Measurements from ENCODE around the gene LARGE1.
A peak's percentile ranks its signal among the peaks of the same experiment; 100 is the strongest.

The LARGE1 gene

GRCh38 chr22:33341611-33342010 lies 578.7 kb downstream of the LARGE1 start:
- Histone ChIP-seq H3K9ac (ENCODE audit: low read length) (no peak overlapping the region), H3K36me3 (ENCODE audit: control insufficient read depth in 1 of 2, insufficient read depth in 2 of 2, low read length in 2 of 2) (peaks cover 2 to 5% of the 10 kb centered on the region in 2 experiments), H4K8ac (ENCODE audit: low read depth, low read length) (no peak overlapping the region), H3K4ac (ENCODE audit: low read depth, low read length) (no peak overlapping the region), H4K12ac (ENCODE audit: low read depth, low read length) (no peak overlapping the region), H2BK5ac (ENCODE audit: low read depth, low read length, poor library complexity) (no peak overlapping the region), H3K4me2 (ENCODE audit: low read length) (no peak overlapping the region), H3K23ac (ENCODE audit: low read length) (no peak overlapping the region), H2AK5ac (ENCODE audit: low read length) (no peak overlapping the region), H3K27ac (ENCODE audit: low read depth, low read length) (no peak overlapping the region), H3K27me3 (ENCODE audit: insufficient read depth, low read length) (no peaks in the 10 kb centered on the region), H3K79me1 (ENCODE audit: low read length) (no peaks in the 10 kb centered on the region), H3K4me1 (ENCODE audit: control insufficient read depth in 1 of 2, insufficient read depth in 2 of 2, low read length in 2 of 2) (no peaks in the 10 kb centered on the region), H3K4me3 (ENCODE audit: low read depth, low read length) (no peak overlapping the region), H4K91ac (ENCODE audit: low read depth, low read length) (no peak overlapping the region), H3K18ac (ENCODE audit: low read length) (no peak overlapping the region), H2BK12ac (ENCODE audit: low read length) (no peak overlapping the region), H3K14ac (ENCODE audit: low read length) (no peak overlapping the region), H2AFZ (ENCODE audit: insufficient read depth, low read length, poor library complexity) (no peak overlapping the region), H2BK120ac (ENCODE audit: insufficient read depth, low read length, poor library complexity) (no peak overlapping the region), H3K79me2 (ENCODE audit: control insufficient read depth, insufficient read depth, low read length, poor library complexity) (no peaks in the 10 kb centered on the region), H3K9me3 (ENCODE audit: insufficient read depth, low read depth, low read length) (no peaks in the 10 kb centered on the region)
- no CpG with 5 or more reads among the region's 8 CpGs for WGBS (ENCODE audit: extremely low coverage, insufficient coverage, insufficient read length)
- DNase-seq, result no peak

GRCh38 chr22:33337524-33337923 lies 582.8 kb downstream of the LARGE1 start:
- H2BK5ac ChIP-seq (ENCODE audit: low read depth, low read length, poor library complexity), result no peak overlapping the region
- no peak for DNase-seq
- H3K79me1 ChIP-seq (ENCODE audit: low read length), result no peaks in the 10 kb centered on the region
- WGBS (ENCODE audit: extremely low coverage, insufficient coverage, insufficient read length), result no CpG with 5 or more reads among the region's 10 CpGs
- no peak overlapping the region for H2BK12ac ChIP-seq (ENCODE audit: low read length)
- H3K4me3 ChIP-seq (ENCODE audit: low read depth, low read length), result no peak overlapping the region
- peaks cover 2% of the 10 kb centered on the region for H3K9me3 ChIP-seq (ENCODE audit: insufficient read depth, low read depth, low read length)
- H2AFZ ChIP-seq (ENCODE audit: insufficient read depth, low read length, poor library complexity), result no peak overlapping the region
- no peaks in the 10 kb centered on the region for H3K79me2 ChIP-seq (ENCODE audit: control insufficient read depth, insufficient read depth, low read length, poor library complexity)
- no peak overlapping the region for H3K14ac ChIP-seq (ENCODE audit: low read length)
- no peak overlapping the region for H3K4ac ChIP-seq (ENCODE audit: low read depth, low read length)
- H2AK5ac ChIP-seq (ENCODE audit: low read length), result no peak overlapping the region
- no peak overlapping the region for H3K23ac ChIP-seq (ENCODE audit: low read length)
- H3K4me2 ChIP-seq (ENCODE audit: low read length), result no peak overlapping the region
- H2BK120ac ChIP-seq (ENCODE audit: insufficient read depth, low read length, poor library complexity), result no peak overlapping the region
- H3K27ac ChIP-seq (ENCODE audit: low read depth, low read length), result no peak overlapping the region
- H3K18ac ChIP-seq (ENCODE audit: low read length), result no peak overlapping the region
- no peak overlapping the region for H4K91ac ChIP-seq (ENCODE audit: low read depth, low read length)
- no peak overlapping the region for H4K8ac ChIP-seq (ENCODE audit: low read depth, low read length)
- no peaks in the 10 kb centered on the region for H3K27me3 ChIP-seq (ENCODE audit: insufficient read depth, low read length)
- H3K4me1 ChIP-seq (ENCODE audit: control insufficient read depth in 1 of 2, insufficient read depth in 2 of 2, low read length in 2 of 2), result no peaks in the 10 kb centered on the region
- H4K12ac ChIP-seq (ENCODE audit: low read depth, low read length), result no peak overlapping the region
- no peak overlapping the region for H3K9ac ChIP-seq (ENCODE audit: low read length)
- H3K36me3 ChIP-seq (ENCODE audit: control insufficient read depth in 1 of 2, insufficient read depth in 2 of 2, low read length in 2 of 2), result peaks cover 2 to 9% of the 10 kb centered on the region in 2 experiments

GRCh38 chr22:33335611-33336279 lies 584.5 kb downstream of the LARGE1 start:
- Histone ChIP-seq H3K23ac (ENCODE audit: low read length) (peak overlapping the region; percentile 42), H2AK5ac (ENCODE audit: low read length) (no peak overlapping the region), H3K4me3 (ENCODE audit: low read depth, low read length) (no peak overlapping the region), H4K91ac (ENCODE audit: low read depth, low read length) (no peak overlapping the region), H3K18ac (ENCODE audit: low read length) (no peak overlapping the region), H3K9me3 (ENCODE audit: insufficient read depth, low read depth, low read length) (peaks cover 2% of the 10 kb centered on the region), H3K4me2 (ENCODE audit: low read length) (no peak overlapping the region), H2BK5ac (ENCODE audit: low read depth, low read length, poor library complexity) (no peak overlapping the region), H3K9ac (ENCODE audit: low read length) (no peak overlapping the region), H2AFZ (ENCODE audit: insufficient read depth, low read length, poor library complexity) (no peak overlapping the region), H2BK120ac (ENCODE audit: insufficient read depth, low read length, poor library complexity) (no peak overlapping the region), H3K27ac (ENCODE audit: low read depth, low read length) (no peak overlapping the region), H3K79me2 (ENCODE audit: control insufficient read depth, insufficient read depth, low read length, poor library complexity) (no peaks in the 10 kb centered on the region), H3K36me3 (ENCODE audit: control insufficient read depth in 1 of 2, insufficient read depth in 2 of 2, low read length in 2 of 2) (peaks cover 2 to 9% of the 10 kb centered on the region in 2 experiments), H3K79me1 (ENCODE audit: low read length) (no peaks in the 10 kb centered on the region), H4K12ac (ENCODE audit: low read depth, low read length) (no peak overlapping the region), H3K4ac (ENCODE audit: low read depth, low read length) (no peak overlapping the region), H2BK12ac (ENCODE audit: low read length) (no peak overlapping the region), H3K27me3 (ENCODE audit: insufficient read depth, low read length) (no peaks in the 10 kb centered on the region), H3K4me1 (ENCODE audit: control insufficient read depth in 1 of 2, insufficient read depth in 2 of 2, low read length in 2 of 2) (no peaks in the 10 kb centered on the region), H3K14ac (ENCODE audit: low read length) (no peak overlapping the region), H4K8ac (ENCODE audit: low read depth, low read length) (no peak overlapping the region)
- no CpG with 5 or more reads among the region's 6 CpGs for WGBS (ENCODE audit: extremely low coverage, insufficient coverage, insufficient read length)
- no peak for DNase-seq

- Histone ChIP-seq H3K9ac (ENCODE audit: low read length) (no peak overlapping the region), H2AK5ac (ENCODE audit: low read length) (no peak overlapping the region), H3K4ac (ENCODE audit: low read depth, low read length) (no peak overlapping the region), H4K12ac (ENCODE audit: low read depth, low read length) (no peak overlapping the region), H2BK120ac (ENCODE audit: insufficient read depth, low read length, poor library complexity) (no peak overlapping the region), H4K8ac (ENCODE audit: low read depth, low read length) (no peak overlapping the region), H2BK12ac (ENCODE audit: low read length) (no peak overlapping the region), H3K4me3 (ENCODE audit: low read depth, low read length) (no peak overlapping the region), H3K23ac (ENCODE audit: low read length) (no peak overlapping the region), H3K4me2 (ENCODE audit: low read length) (no peak overlapping the region), H3K36me3 (ENCODE audit: control insufficient read depth in 1 of 2, insufficient read depth in 2 of 2, low read length in 2 of 2) (peaks cover 2 to 7% of the 10 kb centered on the region in 2 experiments), H3K14ac (ENCODE audit: low read length) (no peak overlapping the region), H3K9me3 (ENCODE audit: insufficient read depth, low read depth, low read length) (peaks cover 2% of the 10 kb centered on the region), H3K79me1 (ENCODE audit: low read length) (no peaks in the 10 kb centered on the region), H2AFZ (ENCODE audit: insufficient read depth, low read length, poor library complexity) (no peak overlapping the region), H3K27ac (ENCODE audit: low read depth, low read length) (no peak overlapping the region), H3K18ac (ENCODE audit: low read length) (no peak overlapping the region), H3K27me3 (ENCODE audit: insufficient read depth, low read length) (no peaks in the 10 kb centered on the region), H2BK5ac (ENCODE audit: low read depth, low read length, poor library complexity) (no peak overlapping the region), H3K4me1 (ENCODE audit: control insufficient read depth in 1 of 2, insufficient read depth in 2 of 2, low read length in 2 of 2) (no peaks in the 10 kb centered on the region), H3K79me2 (ENCODE audit: control insufficient read depth, insufficient read depth, low read length, poor library complexity) (no peaks in the 10 kb centered on the region), H4K91ac (ENCODE audit: low read depth, low read length) (no peak overlapping the region)
- no CpG with 5 or more reads among the region's 3 CpGs for WGBS (ENCODE audit: extremely low coverage, insufficient coverage, insufficient read length)
- no peak for DNase-seq
These were observed 587.7 kb downstream of the LARGE1 start for GRCh38 chr22:33332538-33332937.
